ENCODE data around the gene TPST1. TPM values are rescaled to one million over a fixed set of nuclear protein-coding genes. Genes with fewer than 3 reads are reported as not detected.

The TPST1 gene
- total RNA-seq, 1 donor from 2014 or later = 6.5 TPM

DNA sequence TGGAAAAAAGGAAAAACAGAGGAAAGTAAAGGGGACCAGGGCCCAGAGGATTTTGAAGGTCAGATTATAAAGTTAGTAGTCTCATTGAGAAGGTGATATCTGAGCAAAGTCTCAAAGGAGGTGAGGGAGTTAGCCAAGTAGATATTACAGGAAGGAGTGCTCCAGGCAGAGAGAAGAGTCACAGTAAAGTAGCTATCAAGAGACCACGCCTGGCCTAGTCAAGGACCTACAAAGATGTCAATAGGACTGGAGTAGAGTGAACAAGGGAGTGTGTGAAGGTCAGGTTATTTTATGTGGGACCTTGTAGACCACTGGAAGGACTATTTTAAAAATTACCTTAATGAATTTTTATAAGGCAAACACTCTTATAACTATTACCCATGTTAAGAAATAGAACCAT, 64.8 kb downstream of the TPST1 start:
- TF ChIP-seq, protein P1, sequence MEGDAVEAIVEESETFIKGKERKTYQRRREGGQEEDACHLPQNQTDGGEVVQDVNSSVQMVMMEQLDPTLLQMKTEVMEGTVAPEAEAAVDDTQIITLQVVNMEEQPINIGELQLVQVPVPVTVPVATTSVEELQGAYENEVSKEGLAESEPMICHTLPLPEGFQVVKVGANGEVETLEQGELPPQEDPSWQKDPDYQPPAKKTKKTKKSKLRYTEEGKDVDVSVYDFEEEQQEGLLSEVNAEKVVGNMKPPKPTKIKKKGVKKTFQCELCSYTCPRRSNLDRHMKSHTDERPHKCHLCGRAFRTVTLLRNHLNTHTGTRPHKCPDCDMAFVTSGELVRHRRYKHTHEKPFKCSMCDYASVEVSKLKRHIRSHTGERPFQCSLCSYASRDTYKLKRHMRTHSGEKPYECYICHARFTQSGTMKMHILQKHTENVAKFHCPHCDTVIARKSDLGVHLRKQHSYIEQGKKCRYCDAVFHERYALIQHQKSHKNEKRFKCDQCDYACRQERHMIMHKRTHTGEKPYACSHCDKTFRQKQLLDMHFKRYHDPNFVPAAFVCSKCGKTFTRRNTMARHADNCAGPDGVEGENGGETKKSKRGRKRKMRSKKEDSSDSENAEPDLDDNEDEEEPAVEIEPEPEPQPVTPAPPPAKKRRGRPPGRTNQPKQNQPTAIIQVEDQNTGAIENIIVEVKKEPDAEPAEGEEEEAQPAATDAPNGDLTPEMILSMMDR (IDR thresholded peaks at IDR 0.05) = no peak
- Mint-ChIP-seq H3K4me3 (no peak overlapping the region), H3K27ac (no peak overlapping the region), H3K4me1 (no peaks in the 10 kb centered on the region), H3K9me3 (peaks cover 15% of the 10 kb centered on the region), H3K36me3 (ENCODE audit: low read depth) (peaks cover 20% of the 10 kb centered on the region), H3K27me3 (no peaks in the 10 kb centered on the region)
- intact Hi-C loops (cut with micrococcal nuclease) = no loop called here
- DNase-seq (no peak), ATAC-seq (ENCODE audit: low read depth) (no peak)
- POLR2A ChIA-PET = no interaction called here
- CTCF ChIA-PET = no interaction called here

DNA sequence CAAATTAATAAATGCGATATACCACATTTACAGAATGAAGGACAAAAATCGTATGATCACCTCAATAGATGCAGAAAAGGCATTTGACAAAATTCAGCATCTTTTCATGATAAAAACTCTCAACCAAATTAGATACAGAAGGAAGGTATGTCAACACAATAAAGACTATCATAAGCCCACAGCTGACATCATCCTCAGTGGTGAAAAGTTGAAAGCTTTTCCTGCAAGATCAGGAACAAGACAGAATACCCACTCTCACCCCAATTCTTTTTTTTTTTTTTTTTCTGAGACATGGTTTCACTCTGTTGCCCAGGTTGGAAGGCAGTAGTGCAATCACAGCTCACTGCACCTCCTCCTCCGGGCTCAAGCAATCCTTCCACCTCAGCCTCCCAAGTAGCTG, 67.2 kb downstream of the TPST1 start:
- peaks cover 3% of the 10 kb centered on the region for H3K9me3 Mint-ChIP-seq
- no peaks in the 10 kb centered on the region for H3K27me3 Mint-ChIP-seq
- ChIA-PET CTCF (no interaction called here), POLR2A (no interaction called here)
- ATAC-seq (ENCODE audit: low read depth) (no peak), DNase-seq (no peak)
- H3K4me1 Mint-ChIP-seq = no peaks in the 10 kb centered on the region
- H3K27ac Mint-ChIP-seq = no peak overlapping the region
- H3K4me3 Mint-ChIP-seq = no peak overlapping the region
- H3K36me3 Mint-ChIP-seq (ENCODE audit: low read depth) = peaks cover 12% of the 10 kb centered on the region
- TF ChIP-seq, protein P1 (IDR thresholded peaks at IDR 0.05) = no peak
- intact Hi-C loops (cut with micrococcal nuclease) = no loop called here

DNA sequence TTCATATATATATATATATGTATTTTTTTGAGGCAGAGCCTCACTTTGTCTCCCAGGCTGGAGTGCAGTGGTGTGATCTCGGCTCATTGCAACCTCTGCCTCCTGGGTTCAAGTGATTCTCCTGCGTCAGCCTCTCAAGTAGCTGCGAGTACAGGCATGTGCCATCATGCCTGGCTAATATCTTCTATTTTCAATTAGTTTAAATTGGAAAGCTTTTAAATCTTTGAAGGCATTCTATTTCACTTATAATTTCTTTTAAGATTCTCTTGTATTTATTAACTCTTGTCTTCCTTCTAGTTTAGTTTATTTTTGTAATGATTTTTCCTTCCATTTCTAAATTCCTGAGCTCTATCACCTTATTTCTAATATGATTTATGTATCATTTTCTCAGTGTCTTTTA, 71.2 kb downstream of the TPST1 start:
- Mint-ChIP-seq H3K4me1 (peaks cover 4% of the 10 kb centered on the region), H3K4me3 (no peak overlapping the region), H3K36me3 (ENCODE audit: low read depth) (peaks cover 7% of the 10 kb centered on the region), H3K9me3 (peaks cover 1% of the 10 kb centered on the region), H3K27ac (no peak overlapping the region), H3K27me3 (no peaks in the 10 kb centered on the region)
- no peak for DNase-seq
- TF ChIP-seq, protein P1 (IDR thresholded peaks at IDR 0.05) = no peak
- ChIA-PET CTCF (no interaction called here), POLR2A (no interaction called here)
- intact Hi-C loops (cut with micrococcal nuclease) = no loop called here
- no peak for ATAC-seq (ENCODE audit: low read depth)

DNA sequence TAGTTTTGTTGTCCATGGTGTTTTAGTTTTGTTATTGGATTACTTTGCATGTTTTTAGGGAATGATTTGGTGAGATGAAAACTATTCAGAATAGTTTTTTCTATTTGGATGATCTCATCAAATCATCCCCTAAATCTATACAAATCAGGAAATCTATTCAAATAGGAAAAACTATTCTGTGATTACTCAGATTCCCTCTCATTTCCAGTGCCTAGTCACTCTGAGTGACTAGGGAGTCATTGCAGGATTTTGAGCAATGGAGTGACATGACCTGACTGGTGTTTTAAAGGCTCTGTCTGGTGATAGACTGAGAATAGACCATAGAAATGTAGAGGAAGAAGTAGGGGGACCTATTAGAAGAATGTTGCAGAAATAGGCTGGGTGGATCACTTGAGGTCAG, 72.4 kb downstream of the TPST1 start:
- ChIA-PET POLR2A (no interaction called here), CTCF (no interaction called here)
- ATAC-seq (ENCODE audit: low read depth) (no peak), DNase-seq (no peak)
- Mint-ChIP-seq H3K4me1 (peaks cover 8% of the 10 kb centered on the region), H3K4me3 (no peak overlapping the region), H3K27me3 (no peaks in the 10 kb centered on the region), H3K9me3 (no peaks in the 10 kb centered on the region), H3K27ac (no peak overlapping the region), H3K36me3 (ENCODE audit: low read depth) (peaks cover 2% of the 10 kb centered on the region)
- intact Hi-C loops (cut with micrococcal nuclease) = no loop called here
- TF ChIP-seq, protein P1 (IDR thresholded peaks at IDR 0.05) = no peak

DNA sequence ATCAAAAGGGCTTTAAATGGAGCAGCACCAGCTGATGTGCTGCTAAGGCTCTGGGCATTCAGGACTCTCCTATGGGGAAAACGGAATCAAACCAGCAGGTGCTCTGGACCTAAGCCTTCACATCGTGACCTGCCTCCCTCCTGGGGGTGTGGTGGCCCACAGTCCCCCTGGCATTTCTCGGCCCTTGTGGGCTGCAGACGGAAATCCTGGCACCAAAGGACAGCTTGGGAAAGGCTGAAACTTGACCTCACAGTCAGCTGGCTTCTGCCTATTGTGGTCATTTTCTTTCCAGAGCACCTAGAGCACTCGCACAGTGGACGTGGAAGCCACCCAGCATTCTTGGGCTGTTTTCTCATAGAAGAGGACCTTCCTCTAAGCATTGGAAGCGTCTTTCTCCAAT, 74.8 kb downstream of the TPST1 start:
- ChIA-PET POLR2A (no interaction called here), CTCF (no interaction called here)
- TF ChIP-seq, protein P1 (IDR thresholded peaks at IDR 0.05) = no peak
- Mint-ChIP-seq H3K36me3 (ENCODE audit: low read depth) (no peaks in the 10 kb centered on the region), H3K27ac (no peak overlapping the region), H3K4me3 (no peak overlapping the region), H3K9me3 (no peaks in the 10 kb centered on the region), H3K4me1 (peaks cover 8% of the 10 kb centered on the region), H3K27me3 (no peaks in the 10 kb centered on the region)
- DNase-seq (no peak), ATAC-seq (ENCODE audit: low read depth) (no peak)
- intact Hi-C loops (cut with micrococcal nuclease) = no loop called here

All from activated B cell treated with CpG ODN at 0.5 μM for 24 hours (primary cell).